ENCODE measurements around the gene ADRA2C.

ADRA2C gene

DNA sequence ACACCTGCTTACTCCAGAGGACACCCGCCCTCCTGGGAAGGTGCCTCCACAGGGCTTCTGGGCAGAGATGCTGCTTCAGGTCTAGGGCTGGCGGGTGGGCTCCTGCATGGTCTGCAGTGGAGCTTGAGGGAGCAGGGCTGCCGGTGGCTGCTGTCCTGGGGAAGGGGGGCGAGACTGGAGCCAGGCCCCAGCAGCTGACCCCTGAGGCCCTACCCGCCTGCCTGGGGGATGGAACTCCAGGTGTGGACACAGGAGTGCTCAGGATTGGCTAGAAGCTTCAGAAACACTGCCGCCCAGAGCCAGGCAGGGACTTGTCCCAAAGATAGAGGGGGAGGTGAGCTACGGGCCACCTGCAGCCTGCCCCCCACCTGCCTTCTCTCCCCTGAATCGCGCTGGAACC, 33.0 kb upstream of the ADRA2C start:
- DNase-seq (ENCODE audit: low read depth in 2 of 2): no peak

DNA sequence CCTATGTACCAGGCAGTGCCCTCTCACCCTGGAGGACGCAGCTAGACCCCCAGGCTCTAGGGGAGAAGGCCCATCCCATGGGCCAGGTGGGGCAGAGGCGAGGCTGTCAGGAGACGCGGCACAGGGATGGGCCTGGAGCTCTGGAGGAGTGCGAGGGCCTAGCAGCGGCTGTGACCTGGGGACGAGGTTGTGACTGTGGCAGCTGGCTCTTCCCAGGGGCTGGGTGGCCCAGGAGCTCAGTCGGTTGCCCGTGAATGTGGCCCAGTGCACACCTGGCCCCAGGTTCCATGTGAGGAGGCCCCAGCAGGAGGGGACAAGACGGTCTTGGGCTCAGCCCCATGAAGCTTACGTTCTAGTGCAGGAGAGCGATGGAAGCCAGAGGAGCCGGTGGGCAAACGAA, 31.0 kb upstream of the ADRA2C start:
- no peak for DNase-seq (ENCODE audit: low read depth in 2 of 2)

DNA sequence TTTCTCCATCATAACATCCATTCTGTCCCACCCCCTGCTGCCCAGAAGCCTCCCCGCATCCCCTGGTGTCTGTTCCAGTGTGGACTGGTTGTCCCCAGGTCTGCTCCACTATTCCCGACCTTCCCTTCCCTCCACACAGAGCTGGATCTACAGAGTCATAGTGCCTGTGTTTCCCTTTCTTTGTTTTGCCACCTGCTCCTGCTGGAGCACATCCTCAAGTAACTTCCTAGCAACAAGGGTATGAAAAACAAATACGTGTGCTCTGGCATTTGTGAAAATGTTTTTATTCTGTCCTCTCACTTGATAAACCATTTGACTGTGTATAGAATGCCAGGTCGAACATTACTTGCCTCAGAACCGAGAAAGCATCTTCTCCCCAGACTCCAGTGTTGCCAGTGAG, 29.9 kb upstream of the ADRA2C start:
- no peak for DNase-seq (ENCODE audit: low read depth in 2 of 2)

GRCh38 chr4:3736806-3737205, 29.4 kb upstream of the ADRA2C start:
- no peak for DNase-seq (ENCODE audit: low read depth in 2 of 2)

GRCh38 chr4:3739577-3739976, 26.6 kb upstream of the ADRA2C start:
- DNase-seq (ENCODE audit: low read depth in 2 of 2): no peak

- DNase-seq (ENCODE audit: low read depth in 2 of 2): no peak
Measured at GRCh38 chr4:3740256-3740655, 25.9 kb upstream of the ADRA2C start.

DNA sequence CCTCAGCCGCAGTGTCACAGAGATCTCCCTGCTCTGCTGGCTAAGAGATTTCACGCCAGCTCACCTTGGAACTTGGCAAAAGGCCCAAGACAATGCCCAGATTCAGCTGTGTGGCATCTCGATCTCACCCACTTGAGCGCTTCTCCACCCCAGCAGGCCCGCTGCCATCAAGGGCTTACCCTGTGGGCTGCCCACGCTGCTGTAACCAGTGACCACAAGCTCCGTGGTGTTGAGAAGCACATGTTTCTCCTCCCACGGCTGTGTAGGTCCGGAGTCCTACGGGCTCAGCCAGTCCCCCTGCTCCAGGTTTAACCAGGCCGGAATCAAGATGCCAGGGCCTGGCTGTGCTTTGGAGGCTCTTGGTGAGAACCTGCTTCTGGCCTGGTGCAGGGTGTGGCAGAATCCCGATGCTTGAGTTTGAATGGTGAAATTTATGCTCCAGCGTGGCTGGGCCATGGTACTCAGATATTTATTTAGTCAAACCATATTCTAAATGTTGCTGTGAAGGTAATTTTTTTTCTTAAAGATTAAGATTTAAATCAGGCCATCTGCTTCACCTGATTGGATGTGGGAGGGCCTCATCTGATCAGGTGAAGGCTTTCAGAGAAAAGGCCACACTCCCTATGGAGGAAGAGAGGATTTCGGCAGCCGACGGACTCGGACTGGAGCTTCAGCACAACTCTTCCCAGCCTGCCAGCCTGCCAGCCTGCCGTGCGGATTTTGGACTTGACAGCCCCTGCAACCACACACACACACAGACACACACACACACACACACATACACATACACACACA, 24.8 kb upstream of the ADRA2C start:
- DNase-seq (ENCODE audit: low read depth in 2 of 2): no peak

DNA sequence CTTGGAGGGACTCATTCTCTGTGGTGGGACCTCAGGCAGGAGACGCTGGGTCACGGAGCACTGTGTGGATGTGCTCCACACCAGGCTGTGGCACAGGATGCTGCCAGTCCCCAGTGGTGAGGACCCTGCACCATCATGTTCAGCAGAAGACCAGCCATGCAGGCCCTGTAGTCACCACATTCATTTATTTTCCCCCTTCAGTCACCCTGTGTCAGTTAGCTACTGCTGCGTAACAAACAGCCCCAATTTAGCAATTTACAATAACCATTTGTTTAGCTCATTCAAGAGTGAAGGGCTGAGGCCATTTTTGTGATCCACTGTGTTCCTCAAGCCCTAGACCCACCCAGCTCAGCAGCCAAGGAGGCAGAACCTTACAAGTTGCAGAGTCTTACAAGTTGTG, 23.6 kb upstream of the ADRA2C start:
- DNase-seq (ENCODE audit: low read depth in 2 of 2): no peak

GRCh38 chr4:3744232-3744631, 22.0 kb upstream of the ADRA2C start:
- DNase-seq (ENCODE audit: low read depth in 2 of 2): no peak

- no peak for DNase-seq (ENCODE audit: low read depth in 2 of 2)
Measured at GRCh38 chr4:3744901-3745300, 21.3 kb upstream of the ADRA2C start.

DNA sequence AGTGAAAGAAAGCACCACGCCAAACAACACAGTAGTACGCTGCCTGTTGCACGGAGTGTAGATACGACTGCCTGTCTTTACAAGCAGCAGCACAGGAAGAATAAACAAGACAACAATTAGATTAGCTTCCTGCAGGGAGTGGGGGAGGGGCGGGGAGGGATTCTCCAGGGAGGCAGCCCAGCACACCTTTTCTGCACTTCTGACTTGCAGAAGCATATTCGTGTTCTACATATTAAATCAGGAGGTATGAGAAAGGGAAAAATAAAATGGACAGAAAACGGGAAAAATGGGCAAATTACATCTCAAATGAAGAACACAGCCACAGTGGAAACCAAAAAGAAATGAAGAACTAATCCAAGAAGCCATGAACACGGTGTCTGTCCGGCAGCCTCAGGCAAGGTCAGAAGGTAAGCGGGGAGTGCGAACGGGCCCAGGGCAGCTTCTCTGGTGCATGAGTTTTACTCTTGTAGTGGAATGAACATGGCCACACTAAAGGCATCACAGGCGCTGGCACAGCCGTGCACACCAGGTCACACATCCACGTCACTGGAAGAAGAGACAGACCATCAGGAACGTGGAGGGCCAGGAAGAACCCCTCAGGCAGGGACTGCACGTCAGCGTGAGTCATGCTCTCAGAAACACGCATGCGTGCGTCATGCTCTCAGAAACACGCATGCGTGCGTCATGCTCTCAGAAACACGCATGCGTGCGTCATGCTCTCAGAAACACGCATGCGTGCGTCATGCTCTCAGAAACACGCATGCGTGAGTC, 20.1 kb upstream of the ADRA2C start:
- no peak for DNase-seq (ENCODE audit: low read depth in 2 of 2)

GRCh38 chr4:3746701-3747580, 19.2 kb upstream of the ADRA2C start:
- no peak for DNase-seq (ENCODE audit: low read depth in 2 of 2)

DNA sequence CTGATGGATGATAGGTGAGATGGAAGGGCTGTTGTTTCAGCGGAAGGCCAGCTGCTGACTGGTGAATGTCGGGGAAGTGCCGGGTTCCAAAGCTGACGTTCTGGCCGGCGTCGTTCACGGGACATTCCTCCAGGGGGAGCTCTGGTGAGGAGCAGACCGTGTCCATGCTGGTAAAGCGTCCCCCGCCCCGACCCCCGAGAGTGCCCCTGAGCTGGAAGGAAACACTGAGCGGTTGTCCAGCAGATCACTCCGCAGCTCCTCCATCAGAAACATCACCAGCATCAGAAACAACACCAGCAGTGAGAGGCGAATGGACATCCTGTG, 18.6 kb upstream of the ADRA2C start:
- DNase-seq (ENCODE audit: low read depth in 2 of 2): no peak

DNA sequence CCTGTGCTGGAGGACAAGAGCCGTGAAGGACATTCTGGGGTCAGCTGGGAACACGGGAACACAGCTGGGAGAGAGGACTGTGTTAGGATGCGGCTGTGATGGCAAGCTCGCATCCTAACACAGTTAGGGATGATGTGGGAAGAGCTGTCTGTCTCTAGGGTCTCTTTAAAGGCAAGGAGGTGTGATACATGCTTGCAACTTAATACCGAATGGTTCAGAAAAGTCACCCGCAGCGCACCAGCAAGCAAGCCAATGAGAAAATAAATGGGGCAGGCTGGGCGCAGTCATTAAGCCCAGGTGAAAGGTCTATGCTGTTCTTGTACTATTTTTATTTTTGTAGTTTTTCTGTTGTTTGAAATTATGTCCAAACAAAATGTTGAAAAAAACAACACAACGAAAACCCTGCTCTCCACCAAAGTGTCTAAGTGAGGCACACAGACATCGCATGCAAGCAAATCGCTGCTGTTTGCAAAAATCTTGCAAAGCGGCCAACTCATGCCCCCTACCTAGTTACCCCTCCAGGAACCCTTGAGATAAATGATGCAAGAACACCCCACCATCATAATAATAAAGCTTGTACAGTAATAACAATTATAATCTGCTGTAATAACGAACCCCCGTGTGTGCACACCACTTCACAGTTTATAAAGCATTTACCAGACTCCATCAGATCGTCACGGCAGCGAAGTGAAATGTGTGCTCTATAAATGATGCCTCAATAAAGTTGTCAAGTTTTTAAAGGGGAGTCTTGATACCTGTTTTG, 17.9 kb upstream of the ADRA2C start:
- no peak for DNase-seq (ENCODE audit: low read depth in 2 of 2)

GRCh38 chr4:3749081-3749480, 17.1 kb upstream of the ADRA2C start:
- no peak for DNase-seq (ENCODE audit: low read depth in 2 of 2)

DNA sequence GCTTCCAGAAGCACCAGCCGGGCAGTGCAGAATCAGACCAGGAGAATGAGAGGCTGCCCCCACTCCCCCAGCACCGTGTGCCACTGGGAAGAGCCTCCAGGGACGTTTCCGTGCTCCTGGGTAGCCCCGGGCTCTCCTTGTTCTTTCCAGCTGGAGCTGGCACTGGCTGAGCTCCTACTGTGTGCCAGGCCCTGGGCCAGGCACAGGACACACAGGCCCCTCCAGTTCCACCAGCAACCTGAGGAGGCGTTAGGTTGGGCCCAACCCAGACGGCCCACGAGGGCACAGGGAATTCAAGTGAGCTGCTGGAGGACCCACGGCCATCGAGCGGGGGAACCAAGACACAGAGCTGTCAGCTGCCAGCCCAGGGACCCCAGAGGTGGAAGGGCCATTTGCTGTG, 15.9 kb upstream of the ADRA2C start:
- DNase-seq (ENCODE audit: low read depth in 2 of 2): no peak

GRCh38 chr4:3752022-3752421, 14.2 kb upstream of the ADRA2C start:
- DNase-seq (ENCODE audit: low read depth in 2 of 2): no peak

DNA sequence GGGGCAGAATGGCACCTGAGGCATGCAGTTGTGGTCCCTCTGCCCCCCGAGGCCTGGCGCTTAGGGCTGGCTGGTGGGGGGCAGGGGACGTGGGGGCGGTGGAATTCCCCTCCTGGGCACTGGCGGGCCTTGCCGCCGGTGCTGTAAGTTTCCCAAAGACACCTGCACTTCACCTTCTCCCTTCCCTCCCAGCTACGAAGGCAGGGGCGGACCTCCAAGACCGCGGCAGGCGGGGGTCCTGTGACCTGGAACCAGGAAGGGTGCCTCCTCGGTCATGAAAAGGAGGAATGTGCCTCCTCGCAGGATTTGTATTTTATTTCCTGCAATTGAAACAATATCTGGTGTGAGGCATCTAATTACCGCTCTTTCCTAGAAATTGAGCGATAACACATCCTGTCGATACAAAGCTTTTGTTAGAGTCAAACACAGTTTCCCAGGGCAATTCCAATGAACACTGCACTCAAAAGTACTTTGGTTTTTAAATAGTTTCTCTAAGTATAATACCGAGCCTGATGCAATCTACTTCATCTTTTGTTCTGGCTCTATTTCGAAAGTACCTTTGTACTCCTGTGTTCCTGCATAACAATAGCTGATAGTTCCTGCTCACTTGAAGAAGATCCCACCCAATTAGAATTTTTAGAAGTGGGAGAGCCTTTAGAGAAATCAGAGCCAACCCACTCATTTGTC, 12.3 kb upstream of the ADRA2C start:
- DNase-seq (ENCODE audit: low read depth in 2 of 2): no peak

DNA sequence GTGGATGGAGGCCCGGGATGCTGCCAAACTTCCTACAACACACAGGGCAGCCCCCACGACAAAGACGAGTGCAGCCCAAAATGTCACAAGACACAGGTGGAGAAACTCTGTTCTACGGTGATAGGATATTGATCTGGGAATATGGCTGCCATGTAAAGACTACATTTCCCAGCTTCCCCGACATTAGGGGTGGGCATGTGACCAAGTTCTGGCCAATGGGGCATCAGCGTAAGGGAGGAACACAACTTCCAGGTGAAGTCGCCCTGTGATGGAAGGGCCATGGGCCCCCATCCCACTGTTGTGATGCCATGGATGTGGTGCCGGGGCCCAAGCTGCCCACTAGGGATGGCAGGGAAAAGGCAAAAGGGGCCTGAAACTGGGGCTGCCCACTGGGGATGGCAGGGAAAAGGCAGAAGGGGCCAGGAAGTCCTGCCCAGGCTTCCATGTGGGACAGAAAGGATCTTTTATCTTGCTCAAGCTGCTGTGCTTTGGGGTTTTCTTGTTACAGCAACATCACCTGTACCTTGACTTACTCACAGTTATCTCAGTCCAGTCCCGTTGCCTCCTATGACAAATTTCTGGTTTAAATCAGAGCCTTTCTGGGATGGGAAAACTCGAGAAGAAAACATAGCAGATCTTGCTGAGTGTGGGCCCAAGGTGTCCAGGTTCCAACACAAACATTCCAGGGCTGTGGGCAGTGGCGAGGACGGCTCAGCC, 9.7 kb upstream of the ADRA2C start:
- DNase-seq (ENCODE audit: low read depth in 2 of 2): no peak

DNA sequence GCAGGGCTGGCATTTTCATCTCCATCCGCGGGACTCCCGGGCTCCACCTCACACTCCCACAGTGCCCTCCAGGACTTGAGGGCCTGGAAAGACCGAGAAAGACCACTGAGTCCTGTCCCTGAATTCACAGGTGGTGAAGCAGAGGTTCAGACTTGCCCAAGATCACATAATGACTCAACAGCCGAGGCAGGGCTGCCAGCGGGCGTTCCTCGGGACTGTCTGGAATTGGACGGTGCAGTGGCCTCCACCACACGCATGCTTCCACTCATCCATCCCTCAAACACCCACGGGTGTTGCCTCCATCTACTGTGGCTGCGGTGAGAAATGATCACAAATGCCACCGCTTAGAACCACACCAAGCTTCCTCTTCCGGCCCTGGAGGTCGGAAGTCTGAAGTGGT, 6.9 kb upstream of the ADRA2C start:
- DNase-seq (ENCODE audit: low read depth in 2 of 2): no peak

DNA sequence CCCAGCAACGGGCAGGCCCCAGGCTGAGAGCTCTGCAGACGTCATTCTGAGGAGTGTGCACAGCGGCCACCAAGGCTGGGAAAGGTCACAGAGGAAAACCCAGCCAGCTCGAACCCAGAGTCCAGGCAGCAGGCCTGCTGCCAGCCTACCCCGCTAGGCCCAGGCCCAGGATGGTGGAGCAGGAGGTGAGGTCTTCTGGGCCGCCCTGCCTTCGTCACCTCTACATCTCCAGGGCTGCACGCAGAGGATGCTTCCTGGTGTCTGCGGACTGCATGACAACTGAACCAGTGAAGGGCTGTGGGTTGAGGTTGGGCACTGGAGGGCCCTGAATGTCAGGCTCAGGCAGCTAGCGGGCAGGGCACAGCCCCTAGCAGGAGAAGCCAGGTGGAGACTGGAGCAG, 5.8 kb upstream of the ADRA2C start:
- no peak for DNase-seq (ENCODE audit: low read depth in 2 of 2)
